Natural killer cell (primary cell): ENCODE measurements around the gene CAMSAP1. TPM values are rescaled to one million over a fixed set of nuclear protein-coding genes. Genes with fewer than 3 reads are reported as not detected.

Source experiments
- ATAC-seq, 3 donors: fragments of 150-1000 bp in 2 of 3; fragments of 200-7000 bp in 1 of 3; cut with Tn5 transposase; 1 replicate in 1 of 3; 2 replicates in 2 of 3; pipeline ENCODE4 v1.10.0; 2021; ENCODE audit warnings: mild to moderate bottlenecking in 2 of 3, moderate library complexity in 2 of 3
- DNase-seq, 2 donors: peaks; one replicate each; pipeline versions ENCODE4 v3.0.0 to v3.0.0-alpha.2; 2013 to 2021; ENCODE audit warnings: mixed read lengths in 1 of 2
- H3K27ac ChIP-seq: one replicate; pipeline ENCODE4 v1.5.1; 2013; ENCODE audit warnings: mild to moderate bottlenecking, low read length
- H3K27me3 ChIP-seq: one replicate; pipeline ENCODE4 v1.6.1; 2013; ENCODE audit warnings: low read length; ENCODE audit not compliant: control insufficient read depth, insufficient read depth
- H3K36me3 ChIP-seq: one replicate; pipeline ENCODE4 v1.6.1; 2013; ENCODE audit warnings: low read length; ENCODE audit not compliant: control insufficient read depth, insufficient read depth
- H3K4me1 ChIP-seq: one replicate; pipeline ENCODE4 v1.6.1; 2013; ENCODE audit warnings: low read length; ENCODE audit not compliant: control insufficient read depth, insufficient read depth
- H3K4me3 ChIP-seq: one replicate; pipeline ENCODE4 v1.5.1; 2013; ENCODE audit warnings: low read length
- H3K9me3 ChIP-seq: one replicate; pipeline ENCODE4 v1.6.1; 2013; ENCODE audit warnings: low read length; ENCODE audit not compliant: control insufficient read depth, insufficient read depth
- H3K27ac Mint-ChIP-seq, 2 donors: one replicate each; pipeline ENCODE4 v1.8.0; 2022; ENCODE audit warnings: mild to moderate bottlenecking in 2 of 2, mixed read lengths in 2 of 2, moderate library complexity in 1 of 2
- H3K27me3 Mint-ChIP-seq, 2 donors: one replicate each; pipeline ENCODE4 v1.8.0; 2022; ENCODE audit warnings: low read depth in 2 of 2, mixed read lengths in 2 of 2
- H3K36me3 Mint-ChIP-seq: one replicate; pipeline ENCODE4 v1.8.0; 2022; ENCODE audit warnings: mixed read lengths
- H3K4me1 Mint-ChIP-seq, 2 donors: one replicate each; pipeline ENCODE4 v1.8.0; 2022; ENCODE audit warnings: mixed read lengths in 2 of 2
- H3K4me3 Mint-ChIP-seq: one replicate; pipeline ENCODE4 v1.8.0; 2022; ENCODE audit warnings: mild to moderate bottlenecking, moderate library complexity, mixed read lengths
- H3K9me3 Mint-ChIP-seq, 2 donors: one replicate each; pipeline ENCODE4 v1.8.0; 2022; ENCODE audit warnings: mixed read lengths in 2 of 2
- WGBS: methylation state at CpG from one replicate; pipeline ENCODE4 v1.1.7; 2013; ENCODE audit warnings: missing lambda C conversion rate; ENCODE audit not compliant: insufficient coverage; 5-methylcytosine and 5-hydroxymethylcytosine counted together
- intact Hi-C: fragments of 100-400 bp; cut with micrococcal nuclease; formaldehyde crosslinking; loops from one replicate; pipeline ENCODE4 v1.14.2; 2022
- total RNA-seq, 4 donors: library from RNA; stranded (reverse); fragments of 120-200 nt in 1 of 4; gene quantifications; one replicate each; pipeline versions ENCODE4 v1.2.3 to v1.2.4, GENCODE V29; 2013 to 2022
- TF ChIP-seq, protein P1 (sequence below): fragments of 200-600 bp; IDR thresholded peaks from one replicate; pipeline ENCODE4 v1.8.0; 2022; ENCODE audit warnings: antibody characterized with exemption

Gene CAMSAP1
- total RNA-seq, 3 donors from 2014 or later (not counting 1 experiment from before 2014, with no cell fraction given), result 25.9 to 33.5 (median 28.1) TPM

DNA sequence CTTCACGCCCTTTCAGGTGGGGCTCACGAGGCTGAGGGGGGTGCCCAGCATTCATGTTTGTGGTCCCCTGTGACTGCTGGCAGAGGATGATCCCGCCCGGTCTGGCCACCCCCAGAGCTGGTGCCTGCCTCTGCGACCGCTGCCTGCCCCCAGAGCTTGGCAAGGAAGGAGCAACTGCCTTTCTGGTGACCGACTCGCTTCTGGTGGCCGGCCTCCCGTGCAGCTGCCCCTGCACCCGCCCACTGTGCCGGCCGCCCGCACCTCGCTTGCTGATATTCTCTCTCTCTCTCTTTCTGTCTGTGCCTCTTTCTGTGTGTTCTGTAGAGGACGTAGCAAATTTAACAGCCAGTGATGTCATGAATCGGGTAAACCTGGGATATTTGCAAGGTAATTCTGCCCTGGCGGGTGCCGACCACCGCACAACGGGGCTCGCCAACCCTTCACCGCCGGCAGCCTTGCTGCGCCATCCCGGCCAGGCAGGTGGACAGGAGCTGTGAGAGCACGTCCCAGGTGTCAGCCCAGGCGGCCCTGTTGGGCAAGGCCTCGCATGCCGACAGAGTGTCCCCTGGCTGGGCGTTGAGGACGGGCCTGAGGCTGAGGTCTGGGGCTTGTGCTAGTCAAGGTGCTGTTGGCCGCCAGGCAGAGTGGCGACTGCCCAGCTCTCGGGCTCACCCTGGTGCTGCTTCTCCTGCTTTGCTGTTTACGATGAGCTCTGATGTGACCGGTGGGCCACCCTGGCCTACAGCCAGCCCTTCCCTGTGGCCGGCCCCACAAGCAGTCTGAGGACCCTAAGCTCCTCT lies 119.4 kb downstream of the CAMSAP1 start:
- no peak overlapping the region for H3K27ac Mint-ChIP-seq
- ATAC-seq, result no peak
- H3K36me3 Mint-ChIP-seq, result no peaks in the 10 kb centered on the region
- H3K27me3 Mint-ChIP-seq, result peaks cover 0 to 4% of the 10 kb centered on the region in 2 donors
- H3K36me3 ChIP-seq, result no peaks in the 10 kb centered on the region
- WGBS, result 91% methylated on average over 38 of the region's 38 CpGs
- H3K4me3 ChIP-seq, result no peak overlapping the region
- no peaks in the 10 kb centered on the region for H3K4me1 Mint-ChIP-seq
- H3K9me3 Mint-ChIP-seq, result no peaks in the 10 kb centered on the region
- H3K4me1 ChIP-seq, result no peaks in the 10 kb centered on the region
- TF ChIP-seq, protein P1, sequence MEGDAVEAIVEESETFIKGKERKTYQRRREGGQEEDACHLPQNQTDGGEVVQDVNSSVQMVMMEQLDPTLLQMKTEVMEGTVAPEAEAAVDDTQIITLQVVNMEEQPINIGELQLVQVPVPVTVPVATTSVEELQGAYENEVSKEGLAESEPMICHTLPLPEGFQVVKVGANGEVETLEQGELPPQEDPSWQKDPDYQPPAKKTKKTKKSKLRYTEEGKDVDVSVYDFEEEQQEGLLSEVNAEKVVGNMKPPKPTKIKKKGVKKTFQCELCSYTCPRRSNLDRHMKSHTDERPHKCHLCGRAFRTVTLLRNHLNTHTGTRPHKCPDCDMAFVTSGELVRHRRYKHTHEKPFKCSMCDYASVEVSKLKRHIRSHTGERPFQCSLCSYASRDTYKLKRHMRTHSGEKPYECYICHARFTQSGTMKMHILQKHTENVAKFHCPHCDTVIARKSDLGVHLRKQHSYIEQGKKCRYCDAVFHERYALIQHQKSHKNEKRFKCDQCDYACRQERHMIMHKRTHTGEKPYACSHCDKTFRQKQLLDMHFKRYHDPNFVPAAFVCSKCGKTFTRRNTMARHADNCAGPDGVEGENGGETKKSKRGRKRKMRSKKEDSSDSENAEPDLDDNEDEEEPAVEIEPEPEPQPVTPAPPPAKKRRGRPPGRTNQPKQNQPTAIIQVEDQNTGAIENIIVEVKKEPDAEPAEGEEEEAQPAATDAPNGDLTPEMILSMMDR, result no peak
- intact Hi-C loops, result no loop called here
- DNase-seq, result no peak
- H3K27me3 ChIP-seq, result no peaks in the 10 kb centered on the region
- no peak overlapping the region for H3K4me3 Mint-ChIP-seq
- H3K27ac ChIP-seq, result no peak overlapping the region
- H3K9me3 ChIP-seq, result no peaks in the 10 kb centered on the region

DNA sequence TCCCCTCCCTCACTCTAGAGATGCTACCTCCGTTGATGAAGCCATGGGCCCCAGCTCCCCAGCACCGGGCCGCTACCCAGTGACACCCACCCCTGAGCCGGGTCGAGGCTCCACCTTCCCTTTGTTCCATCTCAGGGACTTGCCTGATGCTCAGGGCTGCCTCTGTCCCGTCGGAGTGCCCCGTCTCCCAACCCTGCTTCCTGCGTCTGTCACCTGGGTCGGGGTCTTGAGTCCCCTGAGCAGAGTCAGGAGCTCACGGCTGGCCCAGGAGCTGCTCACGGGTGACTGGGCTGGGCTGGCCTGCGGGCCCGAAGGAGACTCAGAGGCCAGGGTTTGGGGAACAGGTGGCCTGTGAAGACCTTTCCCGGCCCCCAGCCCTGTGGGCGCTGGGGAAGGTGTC lies 120.0 kb downstream of the CAMSAP1 start:
- H3K36me3 Mint-ChIP-seq, result no peaks in the 10 kb centered on the region
- H3K36me3 ChIP-seq, result no peaks in the 10 kb centered on the region
- no peaks in the 10 kb centered on the region for H3K27me3 ChIP-seq
- no peak overlapping the region for H3K4me3 ChIP-seq
- peaks cover 0 to 10% of the 10 kb centered on the region in 2 donors for H3K27me3 Mint-ChIP-seq
- no peak for DNase-seq
- H3K9me3 Mint-ChIP-seq, result no peaks in the 10 kb centered on the region
- H3K27ac Mint-ChIP-seq, result no peak overlapping the region
- H3K4me3 Mint-ChIP-seq, result no peak overlapping the region
- TF ChIP-seq, protein P1, result no peak
- no peaks in the 10 kb centered on the region for H3K4me1 Mint-ChIP-seq
- H3K9me3 ChIP-seq, result no peaks in the 10 kb centered on the region
- WGBS, result 83% methylated on average over 16 of the region's 16 CpGs
- no peaks in the 10 kb centered on the region for H3K4me1 ChIP-seq
- no peak for ATAC-seq
- H3K27ac ChIP-seq, result no peak overlapping the region
- intact Hi-C loops, result no loop called here

DNA sequence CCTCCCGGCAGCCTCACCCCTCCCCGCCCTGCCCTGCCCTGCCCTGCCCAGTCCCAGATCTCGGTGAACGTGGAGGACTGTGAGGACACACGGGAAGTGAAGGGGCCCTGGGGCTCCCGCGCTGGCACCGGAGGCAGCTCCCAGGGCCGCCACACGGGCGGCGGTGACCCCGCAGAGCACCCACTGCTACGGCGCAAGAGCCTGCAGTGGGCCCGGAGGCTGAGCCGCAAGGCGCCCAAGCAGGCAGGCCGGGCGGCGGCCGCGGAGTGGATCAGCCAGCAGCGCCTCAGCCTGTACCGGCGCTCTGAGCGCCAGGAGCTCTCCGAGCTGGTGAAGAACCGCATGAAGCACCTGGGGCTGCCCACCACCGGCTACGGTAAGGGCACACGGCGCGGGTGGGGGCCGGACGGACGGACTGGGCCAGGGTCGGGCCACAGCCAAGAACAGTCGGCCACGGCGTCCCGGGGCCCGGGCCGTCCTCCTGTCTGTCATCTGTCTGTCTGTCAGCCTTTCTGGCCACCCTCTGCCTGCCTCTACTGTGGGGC lies 121.1 kb downstream of the CAMSAP1 start:
- DNase-seq (no peak), ATAC-seq (no peak)
- H3K4me1 ChIP-seq, result no peaks in the 10 kb centered on the region
- intact Hi-C loops, result no loop called here
- Mint-ChIP-seq H3K4me1 (no peaks in the 10 kb centered on the region), H3K9me3 (no peaks in the 10 kb centered on the region), H3K27ac (no peak overlapping the region), H3K36me3 (no peaks in the 10 kb centered on the region), H3K27me3 (peaks cover 0 to 11% of the 10 kb centered on the region in 2 donors), H3K4me3 (no peak overlapping the region)
- no peak overlapping the region for H3K27ac ChIP-seq
- WGBS, result 90% methylated on average over 44 of the region's 44 CpGs
- no peaks in the 10 kb centered on the region for H3K27me3 ChIP-seq
- no peaks in the 10 kb centered on the region for H3K36me3 ChIP-seq
- no peak overlapping the region for H3K4me3 ChIP-seq
- no peaks in the 10 kb centered on the region for H3K9me3 ChIP-seq
- TF ChIP-seq, protein P1, result no peak
